WTC11 (cell line): ENCODE results near the gene RYR3. TPM values are rescaled to one million over a fixed set of nuclear protein-coding genes. Genes with fewer than 3 reads are reported as not detected.

Experiments
- ATAC-seq: fragments of 200-7000 bp; cut with Tn5 transposase; 2 replicates; pipeline ENCODE4 v1.10.0; 2021; ENCODE audit warnings: mild to moderate bottlenecking, moderate library complexity
- CTCF ChIA-PET: fragments of 300-600 bp; sonication (Branson Sonifier 250); formaldehyde crosslinking; loops from one replicate; lab custom pipeline; 2021; ENCODE audit warnings: antibody characterized with exemption; lab: Charles Lee
- POLR2A ChIA-PET: fragments of 350-600 bp; sonication (Branson Sonifier 250); formaldehyde crosslinking; loops from one replicate; lab custom pipeline; 2021; ENCODE audit warnings: antibody characterized with exemption; lab: Charles Lee
- DNase-seq: peaks from one replicate; pipeline ENCODE4 v3.0.0; 2021; ENCODE audit warnings: low spot score
- H3K27ac Mint-ChIP-seq: 2 replicates; pipeline ENCODE4 v1.8.0; 2021; ENCODE audit warnings: mixed read lengths
- H3K27me3 Mint-ChIP-seq: 2 replicates; pipeline ENCODE4 v1.8.0; 2021; ENCODE audit warnings: low read depth, mild to moderate bottlenecking, moderate library complexity, mixed read lengths
- H3K36me3 Mint-ChIP-seq: 2 replicates; pipeline ENCODE4 v1.8.0; 2021; ENCODE audit warnings: mixed read lengths
- H3K4me1 Mint-ChIP-seq: 2 replicates; pipeline ENCODE4 v1.8.0; 2022; ENCODE audit warnings: mixed read lengths
- H3K4me3 Mint-ChIP-seq: 2 replicates; pipeline ENCODE4 v1.8.0; 2021; ENCODE audit warnings: mild to moderate bottlenecking, moderate library complexity, mixed read lengths
- H3K9me3 Mint-ChIP-seq: 2 replicates; pipeline ENCODE4 v1.8.0; 2021; ENCODE audit warnings: mixed read lengths
- CBFB ChIP-seq: sonication (generic); formaldehyde crosslinking; IDR thresholded peaks from 2 replicates; pipeline ENCODE4 v1.8.1; 2022; ENCODE audit warnings: mild to moderate bottlenecking, low read depth, missing genetic modification reagents
- EMX1 ChIP-seq: fragments of 250-450 bp; sonication (Bioruptor Pico); IDR thresholded peaks from 2 replicates; pipeline ENCODE4 v1.8.0; 2021; ENCODE audit warnings: mild to moderate bottlenecking
- GABPB1 ChIP-seq: sonication (generic); formaldehyde crosslinking; IDR thresholded peaks from 2 replicates; pipeline ENCODE4 v1.8.1; 2023; ENCODE audit warnings: mild to moderate bottlenecking, missing genetic modification reagents
- MYBL2 ChIP-seq: sonication (generic); formaldehyde crosslinking; IDR thresholded peaks from 2 replicates; pipeline ENCODE4 v1.8.1; 2023; ENCODE audit warnings: mild to moderate bottlenecking, moderate library complexity, missing genetic modification reagents
- NR2C2 ChIP-seq: sonication (generic); formaldehyde crosslinking; IDR thresholded peaks from 2 replicates; pipeline ENCODE4 v1.8.0; 2022; ENCODE audit warnings: mild to moderate bottlenecking, missing genetic modification reagents
- OVOL2 ChIP-seq: fragments of 250-450 bp; sonication (Bioruptor Pico); IDR thresholded peaks from 2 replicates; pipeline ENCODE4 v1.9.0; 2021; ENCODE audit warnings: mild to moderate bottlenecking, borderline replicate concordance
- RELA ChIP-seq: sonication (generic); formaldehyde crosslinking; IDR thresholded peaks from 2 replicates; pipeline ENCODE4 v1.8.1; 2022; ENCODE audit warnings: missing genetic modification reagents, mild to moderate bottlenecking, borderline replicate concordance
- RORB ChIP-seq: fragments of 250-450 bp; sonication (Bioruptor Pico); IDR thresholded peaks from 2 replicates; pipeline ENCODE4 v1.9.0; 2021; ENCODE audit warnings: mild to moderate bottlenecking
- TP53 ChIP-seq: sonication (generic); formaldehyde crosslinking; IDR thresholded peaks from 2 replicates; pipeline ENCODE4 v1.8.1; 2023; ENCODE audit warnings: mild to moderate bottlenecking, missing genetic modification reagents
- ZNF138 ChIP-seq: sonication (generic); formaldehyde crosslinking; conservative IDR thresholded peaks from 2 replicates; pipeline ENCODE4 v1.8.1; 2022; ENCODE audit warnings: mild to moderate bottlenecking, moderate library complexity, missing genetic modification reagents
- ZNF232 ChIP-seq: sonication (generic); formaldehyde crosslinking; IDR thresholded peaks from 2 replicates; pipeline ENCODE4 v1.8.0; 2022; ENCODE audit warnings: mild to moderate bottlenecking, missing genetic modification reagents
- ZNF423 ChIP-seq: fragments of 250-450 bp; sonication (Bioruptor Pico); IDR thresholded peaks from 2 replicates; pipeline ENCODE4 v2.1.2; 2022; ENCODE audit warnings: mild to moderate bottlenecking, moderate library complexity
- ZNF671 ChIP-seq: fragments of 250-450 bp; sonication (Bioruptor Pico); IDR thresholded peaks from 2 replicates; pipeline ENCODE4 v1.8.0; 2021; ENCODE audit warnings: mild to moderate bottlenecking
- total RNA-seq: library from RNA; stranded (reverse); gene quantifications from 3 replicates; pipeline ENCODE4 v1.2.3, GENCODE V29; 2021
- TF ChIP-seq, protein P1 (sequence below): fragments of 200-600 bp; IDR thresholded peaks from 2 replicates; pipeline ENCODE4 v1.8.0; 2022; ENCODE audit warnings: antibody characterized with exemption
- TF ChIP-seq, protein P2 (sequence below): sonication (generic); formaldehyde crosslinking; IDR thresholded peaks from 2 replicates; pipeline ENCODE4 v1.8.0; 2022; ENCODE audit warnings: mild to moderate bottlenecking, missing genetic modification reagents
- TF ChIP-seq, protein P3 (sequence below): fragments of 250-450 bp; sonication (Bioruptor Pico); IDR thresholded peaks from 2 replicates; pipeline ENCODE4 v2.1.2; 2022; ENCODE audit warnings: mild to moderate bottlenecking, moderate library complexity
- TF ChIP-seq, protein P4 (sequence below): sonication (generic); formaldehyde crosslinking; conservative IDR thresholded peaks from 2 replicates; pipeline ENCODE4 v1.8.1; 2023; ENCODE audit warnings: mild to moderate bottlenecking, low read depth, missing genetic modification reagents, moderate library complexity
- TF ChIP-seq, protein P5 (sequence below): fragments of 250-450 bp; sonication (Bioruptor Pico); IDR thresholded peaks from 2 replicates; pipeline ENCODE4 v1.9.0; 2021; ENCODE audit warnings: mild to moderate bottlenecking
- TF ChIP-seq, protein P6 (sequence below): sonication (generic); formaldehyde crosslinking; IDR thresholded peaks from 2 replicates; pipeline ENCODE4 v1.8.1; 2023; ENCODE audit warnings: mild to moderate bottlenecking, missing genetic modification reagents, moderate library complexity
- TF ChIP-seq, protein P7 (sequence below): fragments of 250-450 bp; sonication (Bioruptor Pico); IDR thresholded peaks from 2 replicates; pipeline ENCODE4 v1.8.0; 2021; ENCODE audit warnings: mild to moderate bottlenecking
- TF ChIP-seq, protein P8 (sequence below): sonication (generic); formaldehyde crosslinking; IDR thresholded peaks from 2 replicates; pipeline ENCODE4 v1.8.0; 2022; ENCODE audit warnings: missing genetic modification reagents

RYR3 gene
- total RNA-seq, 1 experiment from 2014 or later, result 1.4 TPM

DNA sequence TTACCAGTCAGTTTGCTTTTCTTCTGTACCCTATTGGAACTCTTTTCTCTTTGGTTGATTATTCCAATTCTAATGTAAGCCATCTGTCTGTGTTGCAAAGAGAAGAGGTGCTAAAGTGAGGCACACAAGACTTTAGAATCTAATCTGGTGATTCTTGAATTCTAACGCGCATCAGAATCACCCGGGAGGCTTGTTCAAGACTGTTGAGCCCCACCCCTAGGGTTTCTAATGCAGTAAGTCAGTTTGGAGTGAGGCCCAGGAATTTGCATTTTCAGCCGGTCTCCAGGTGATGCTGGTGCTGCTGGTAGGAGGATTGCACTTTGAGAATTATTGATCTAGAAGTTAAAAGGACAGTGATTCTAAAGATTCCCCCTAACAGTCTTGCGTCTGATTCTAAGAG is 472.2 kb downstream of the RYR3 start:
- DNase-seq (no peak), ATAC-seq (0 out of 2 replicates have a peak, but pooled peaks have one; percentile 28)
- Mint-ChIP-seq H3K9me3 (peaks cover 4% of the 10 kb centered on the region; the same call in 1 of the 2 replicates), H3K4me1 (peaks cover 16% of the 10 kb centered on the region), H3K27me3 (no peaks in the 10 kb centered on the region), H3K27ac (no peak overlapping the region), H3K4me3 (no peak overlapping the region), H3K36me3 (no peaks in the 10 kb centered on the region)
- ChIA-PET CTCF (no interaction called here), POLR2A (no interaction called here)
- TF ChIP-seq, protein P1, sequence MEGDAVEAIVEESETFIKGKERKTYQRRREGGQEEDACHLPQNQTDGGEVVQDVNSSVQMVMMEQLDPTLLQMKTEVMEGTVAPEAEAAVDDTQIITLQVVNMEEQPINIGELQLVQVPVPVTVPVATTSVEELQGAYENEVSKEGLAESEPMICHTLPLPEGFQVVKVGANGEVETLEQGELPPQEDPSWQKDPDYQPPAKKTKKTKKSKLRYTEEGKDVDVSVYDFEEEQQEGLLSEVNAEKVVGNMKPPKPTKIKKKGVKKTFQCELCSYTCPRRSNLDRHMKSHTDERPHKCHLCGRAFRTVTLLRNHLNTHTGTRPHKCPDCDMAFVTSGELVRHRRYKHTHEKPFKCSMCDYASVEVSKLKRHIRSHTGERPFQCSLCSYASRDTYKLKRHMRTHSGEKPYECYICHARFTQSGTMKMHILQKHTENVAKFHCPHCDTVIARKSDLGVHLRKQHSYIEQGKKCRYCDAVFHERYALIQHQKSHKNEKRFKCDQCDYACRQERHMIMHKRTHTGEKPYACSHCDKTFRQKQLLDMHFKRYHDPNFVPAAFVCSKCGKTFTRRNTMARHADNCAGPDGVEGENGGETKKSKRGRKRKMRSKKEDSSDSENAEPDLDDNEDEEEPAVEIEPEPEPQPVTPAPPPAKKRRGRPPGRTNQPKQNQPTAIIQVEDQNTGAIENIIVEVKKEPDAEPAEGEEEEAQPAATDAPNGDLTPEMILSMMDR, result no peak
- TF ChIP-seq GABPB1 (CRISPR knock-in tag) (no peak), ZNF671 (CRISPR knock-in tag) (no peak), TP53 (CRISPR knock-in tag) (no peak), ZNF232 (CRISPR knock-in tag) (no peak), ZNF138 (no peak), CBFB (CRISPR knock-in tag) (no peak), RELA (CRISPR knock-in tag) (no peak), ZNF423 (CRISPR knock-in tag) (no peak), MYBL2 (CRISPR knock-in tag) (no peak), RORB (CRISPR knock-in tag) (no peak), OVOL2 (CRISPR knock-in tag) (no peak), NR2C2 (no peak)
- TF ChIP-seq, protein P2, sequence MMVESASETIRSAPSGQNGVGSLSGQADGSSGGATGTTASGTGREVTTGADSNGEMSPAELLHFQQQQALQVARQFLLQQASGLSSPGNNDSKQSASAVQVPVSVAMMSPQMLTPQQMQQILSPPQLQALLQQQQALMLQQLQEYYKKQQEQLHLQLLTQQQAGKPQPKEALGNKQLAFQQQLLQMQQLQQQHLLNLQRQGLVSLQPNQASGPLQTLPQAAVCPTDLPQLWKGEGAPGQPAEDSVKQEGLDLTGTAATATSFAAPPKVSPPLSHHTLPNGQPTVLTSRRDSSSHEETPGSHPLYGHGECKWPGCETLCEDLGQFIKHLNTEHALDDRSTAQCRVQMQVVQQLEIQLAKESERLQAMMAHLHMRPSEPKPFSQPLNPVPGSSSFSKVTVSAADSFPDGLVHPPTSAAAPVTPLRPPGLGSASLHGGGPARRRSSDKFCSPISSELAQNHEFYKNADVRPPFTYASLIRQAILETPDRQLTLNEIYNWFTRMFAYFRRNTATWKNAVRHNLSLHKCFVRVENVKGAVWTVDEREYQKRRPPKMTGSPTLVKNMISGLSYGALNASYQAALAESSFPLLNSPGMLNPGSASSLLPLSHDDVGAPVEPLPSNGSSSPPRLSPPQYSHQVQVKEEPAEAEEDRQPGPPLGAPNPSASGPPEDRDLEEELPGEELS, result no peak
- TF ChIP-seq, protein P3, sequence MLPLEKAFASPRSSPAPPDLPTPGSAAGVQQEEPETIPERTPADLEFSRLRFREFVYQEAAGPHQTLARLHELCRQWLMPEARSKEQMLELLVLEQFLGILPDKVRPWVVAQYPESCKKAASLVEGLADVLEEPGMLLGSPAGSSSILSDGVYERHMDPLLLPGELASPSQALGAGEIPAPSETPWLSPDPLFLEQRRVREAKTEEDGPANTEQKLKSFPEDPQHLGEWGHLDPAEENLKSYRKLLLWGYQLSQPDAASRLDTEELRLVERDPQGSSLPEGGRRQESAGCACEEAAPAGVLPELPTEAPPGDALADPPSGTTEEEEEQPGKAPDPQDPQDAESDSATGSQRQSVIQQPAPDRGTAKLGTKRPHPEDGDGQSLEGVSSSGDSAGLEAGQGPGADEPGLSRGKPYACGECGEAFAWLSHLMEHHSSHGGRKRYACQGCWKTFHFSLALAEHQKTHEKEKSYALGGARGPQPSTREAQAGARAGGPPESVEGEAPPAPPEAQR (CRISPR knock-in tag), result no peak
- TF ChIP-seq, protein P4, sequence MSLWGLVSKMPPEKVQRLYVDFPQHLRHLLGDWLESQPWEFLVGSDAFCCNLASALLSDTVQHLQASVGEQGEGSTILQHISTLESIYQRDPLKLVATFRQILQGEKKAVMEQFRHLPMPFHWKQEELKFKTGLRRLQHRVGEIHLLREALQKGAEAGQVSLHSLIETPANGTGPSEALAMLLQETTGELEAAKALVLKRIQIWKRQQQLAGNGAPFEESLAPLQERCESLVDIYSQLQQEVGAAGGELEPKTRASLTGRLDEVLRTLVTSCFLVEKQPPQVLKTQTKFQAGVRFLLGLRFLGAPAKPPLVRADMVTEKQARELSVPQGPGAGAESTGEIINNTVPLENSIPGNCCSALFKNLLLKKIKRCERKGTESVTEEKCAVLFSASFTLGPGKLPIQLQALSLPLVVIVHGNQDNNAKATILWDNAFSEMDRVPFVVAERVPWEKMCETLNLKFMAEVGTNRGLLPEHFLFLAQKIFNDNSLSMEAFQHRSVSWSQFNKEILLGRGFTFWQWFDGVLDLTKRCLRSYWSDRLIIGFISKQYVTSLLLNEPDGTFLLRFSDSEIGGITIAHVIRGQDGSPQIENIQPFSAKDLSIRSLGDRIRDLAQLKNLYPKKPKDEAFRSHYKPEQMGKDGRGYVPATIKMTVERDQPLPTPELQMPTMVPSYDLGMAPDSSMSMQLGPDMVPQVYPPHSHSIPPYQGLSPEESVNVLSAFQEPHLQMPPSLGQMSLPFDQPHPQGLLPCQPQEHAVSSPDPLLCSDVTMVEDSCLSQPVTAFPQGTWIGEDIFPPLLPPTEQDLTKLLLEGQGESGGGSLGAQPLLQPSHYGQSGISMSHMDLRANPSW, result no peak
- TF ChIP-seq, protein P5, sequence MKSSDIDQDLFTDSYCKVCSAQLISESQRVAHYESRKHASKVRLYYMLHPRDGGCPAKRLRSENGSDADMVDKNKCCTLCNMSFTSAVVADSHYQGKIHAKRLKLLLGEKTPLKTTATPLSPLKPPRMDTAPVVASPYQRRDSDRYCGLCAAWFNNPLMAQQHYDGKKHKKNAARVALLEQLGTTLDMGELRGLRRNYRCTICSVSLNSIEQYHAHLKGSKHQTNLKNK (CRISPR knock-in tag), result no peak
- TF ChIP-seq, protein P6, sequence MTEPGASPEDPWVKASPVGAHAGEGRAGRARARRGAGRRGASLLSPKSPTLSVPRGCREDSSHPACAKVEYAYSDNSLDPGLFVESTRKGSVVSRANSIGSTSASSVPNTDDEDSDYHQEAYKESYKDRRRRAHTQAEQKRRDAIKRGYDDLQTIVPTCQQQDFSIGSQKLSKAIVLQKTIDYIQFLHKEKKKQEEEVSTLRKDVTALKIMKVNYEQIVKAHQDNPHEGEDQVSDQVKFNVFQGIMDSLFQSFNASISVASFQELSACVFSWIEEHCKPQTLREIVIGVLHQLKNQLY, result no peak

DNA sequence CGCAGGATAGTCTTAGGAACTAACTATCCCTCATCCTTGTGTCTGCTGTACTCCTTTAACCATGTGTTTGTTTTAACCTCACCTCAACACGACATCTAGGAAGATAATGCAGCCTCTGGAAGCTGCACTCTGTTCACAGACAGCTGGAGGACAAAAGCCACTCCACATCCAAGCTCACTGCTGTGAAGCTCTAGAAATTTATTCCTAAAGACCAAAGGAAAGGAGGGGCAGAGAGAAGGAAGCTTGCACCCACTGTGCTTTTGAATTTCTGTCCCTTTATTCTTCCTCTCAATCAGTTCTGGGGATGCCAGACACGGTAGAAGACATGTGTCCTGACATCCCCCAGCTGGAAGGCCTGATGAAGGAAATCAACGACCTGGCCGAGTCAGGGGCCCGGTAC is 474.6 kb downstream of the RYR3 start:
- no peak for DNase-seq
- H3K27ac Mint-ChIP-seq, result no peak overlapping the region
- no peak for ATAC-seq
- peaks cover 22% of the 10 kb centered on the region for H3K4me1 Mint-ChIP-seq
- ChIA-PET CTCF (interaction anchor here (1.5 kb wide), 1 partner anchor 493 kb away, joined by 3 read pairs; no protein-coding TSS in a partner anchor), POLR2A (interaction anchor here (0.5 kb wide), 1 partner anchor 806 kb away, joined by 4 read pairs; no protein-coding TSS in a partner anchor)
- TF ChIP-seq, protein P7, sequence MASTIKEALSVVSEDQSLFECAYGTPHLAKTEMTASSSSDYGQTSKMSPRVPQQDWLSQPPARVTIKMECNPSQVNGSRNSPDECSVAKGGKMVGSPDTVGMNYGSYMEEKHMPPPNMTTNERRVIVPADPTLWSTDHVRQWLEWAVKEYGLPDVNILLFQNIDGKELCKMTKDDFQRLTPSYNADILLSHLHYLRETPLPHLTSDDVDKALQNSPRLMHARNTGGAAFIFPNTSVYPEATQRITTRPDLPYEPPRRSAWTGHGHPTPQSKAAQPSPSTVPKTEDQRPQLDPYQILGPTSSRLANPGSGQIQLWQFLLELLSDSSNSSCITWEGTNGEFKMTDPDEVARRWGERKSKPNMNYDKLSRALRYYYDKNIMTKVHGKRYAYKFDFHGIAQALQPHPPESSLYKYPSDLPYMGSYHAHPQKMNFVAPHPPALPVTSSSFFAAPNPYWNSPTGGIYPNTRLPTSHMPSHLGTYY (CRISPR knock-in tag), result no peak
- TF ChIP-seq EMX1 (CRISPR knock-in tag), result no peak
- TF ChIP-seq, protein P8, sequence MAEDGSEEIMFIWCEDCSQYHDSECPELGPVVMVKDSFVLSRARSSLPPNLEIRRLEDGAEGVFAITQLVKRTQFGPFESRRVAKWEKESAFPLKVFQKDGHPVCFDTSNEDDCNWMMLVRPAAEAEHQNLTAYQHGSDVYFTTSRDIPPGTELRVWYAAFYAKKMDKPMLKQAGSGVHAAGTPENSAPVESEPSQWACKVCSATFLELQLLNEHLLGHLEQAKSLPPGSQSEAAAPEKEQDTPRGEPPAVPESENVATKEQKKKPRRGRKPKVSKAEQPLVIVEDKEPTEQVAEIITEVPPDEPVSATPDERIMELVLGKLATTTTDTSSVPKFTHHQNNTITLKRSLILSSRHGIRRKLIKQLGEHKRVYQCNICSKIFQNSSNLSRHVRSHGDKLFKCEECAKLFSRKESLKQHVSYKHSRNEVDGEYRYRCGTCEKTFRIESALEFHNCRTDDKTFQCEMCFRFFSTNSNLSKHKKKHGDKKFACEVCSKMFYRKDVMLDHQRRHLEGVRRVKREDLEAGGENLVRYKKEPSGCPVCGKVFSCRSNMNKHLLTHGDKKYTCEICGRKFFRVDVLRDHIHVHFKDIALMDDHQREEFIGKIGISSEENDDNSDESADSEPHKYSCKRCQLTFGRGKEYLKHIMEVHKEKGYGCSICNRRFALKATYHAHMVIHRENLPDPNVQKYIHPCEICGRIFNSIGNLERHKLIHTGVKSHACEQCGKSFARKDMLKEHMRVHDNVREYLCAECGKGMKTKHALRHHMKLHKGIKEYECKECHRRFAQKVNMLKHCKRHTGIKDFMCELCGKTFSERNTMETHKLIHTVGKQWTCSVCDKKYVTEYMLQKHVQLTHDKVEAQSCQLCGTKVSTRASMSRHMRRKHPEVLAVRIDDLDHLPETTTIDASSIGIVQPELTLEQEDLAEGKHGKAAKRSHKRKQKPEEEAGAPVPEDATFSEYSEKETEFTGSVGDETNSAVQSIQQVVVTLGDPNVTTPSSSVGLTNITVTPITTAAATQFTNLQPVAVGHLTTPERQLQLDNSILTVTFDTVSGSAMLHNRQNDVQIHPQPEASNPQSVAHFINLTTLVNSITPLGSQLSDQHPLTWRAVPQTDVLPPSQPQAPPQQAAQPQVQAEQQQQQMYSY (CRISPR knock-in tag), result no peak
- no peaks in the 10 kb centered on the region for H3K36me3 Mint-ChIP-seq
- H3K4me3 Mint-ChIP-seq, result no peak overlapping the region
- H3K9me3 Mint-ChIP-seq, result no peaks in the 10 kb centered on the region
- no peaks in the 10 kb centered on the region for H3K27me3 Mint-ChIP-seq
